ENCODE measurements around the gene TSPO2. TPM values are rescaled to one million over a fixed set of nuclear protein-coding genes. Genes with fewer than 3 reads are reported as not detected.

Gene TSPO2
- total RNA-seq, 1 donor from 2014 or later, result not detected

GRCh38 chr6:41074692-41075436 is 32.6 kb downstream of the TSPO2 start:
- DNase-seq (ENCODE audit: low spot score), result no peak

GRCh38 chr6:41075651-41076626 is 33.7 kb downstream of the TSPO2 start:
- no peak for DNase-seq (ENCODE audit: low spot score)

- no peak for DNase-seq (ENCODE audit: low spot score)
Observed at GRCh38 chr6:41077536-41077935, 35.3 kb downstream of the TSPO2 start.

- no peak for DNase-seq (ENCODE audit: low spot score)
Observed at GRCh38 chr6:41078101-41078500, 35.8 kb downstream of the TSPO2 start.

GRCh38 chr6:41079080-41079479 is 36.8 kb downstream of the TSPO2 start:
- DNase-seq (ENCODE audit: low spot score), result no peak

GRCh38 chr6:41080621-41081020 is 38.4 kb downstream of the TSPO2 start:
- no peak for DNase-seq (ENCODE audit: low spot score)

GRCh38 chr6:41083072-41083471 is 40.8 kb downstream of the TSPO2 start:
- no peak for DNase-seq (ENCODE audit: low spot score)

GRCh38 chr6:41085182-41085581 is 42.9 kb downstream of the TSPO2 start:
- no peak for DNase-seq (ENCODE audit: low spot score)

GRCh38 chr6:41088451-41088850 is 46.2 kb downstream of the TSPO2 start:
- no peak for DNase-seq (ENCODE audit: low spot score)

GRCh38 chr6:41090841-41091761 is 48.8 kb downstream of the TSPO2 start:
- no peak for DNase-seq (ENCODE audit: low spot score)

- no peak for DNase-seq (ENCODE audit: low spot score)
Observed at GRCh38 chr6:41092421-41093140, 50.3 kb downstream of the TSPO2 start.

GRCh38 chr6:41093729-41094128 is 51.5 kb downstream of the TSPO2 start:
- no peak for DNase-seq (ENCODE audit: low spot score)

Other genes starting within 250 kb of the TSPO2 start
- 0.48 TPM for gene UNC5CL, start 3.2 kb upstream of the TSPO2 start, total RNA-seq
- gene APOBEC2, start 10.7 kb downstream of the TSPO2 start, total RNA-seq, result not detected
- 12.2 TPM for gene OARD1, start 29.9 kb downstream of the TSPO2 start, total RNA-seq
- 17.5 TPM for gene NFYA, start 30.5 kb downstream of the TSPO2 start, total RNA-seq
- 0.55 TPM for gene TREML1, start 111.9 kb downstream of the TSPO2 start, total RNA-seq
- 11.0 TPM for gene TREM2, start 120.6 kb downstream of the TSPO2 start, total RNA-seq
- gene TREML2, start 158.7 kb downstream of the TSPO2 start, total RNA-seq, result 1.0 TPM
- gene TREML4, start 185.9 kb downstream of the TSPO2 start, total RNA-seq, result 0.67 TPM
- 20.6 TPM for gene TREM1, start 244.2 kb downstream of the TSPO2 start, total RNA-seq

Data from mesenteric fat pad (tissue), 1 donor.